Activated CD8-positive, alpha-beta memory T cell treated with anti-CD3 and anti-CD28 coated beads, Interleukin-2, amount 50 U/mL, for 1 hour (primary cell): ENCODE results near the gene NUP153.
"Not testable (repeated sequence)": the region's sequence is repeated elsewhere in the genome, so short reads cannot be mapped to it uniquely, and the experiment has no call there.

Experiments
- DNase-seq: peaks from one replicate; pipeline ENCODE4 v3.0.0-alpha.2; 2020; ENCODE audit errors: extremely low read depth

The NUP153 gene

DNA sequence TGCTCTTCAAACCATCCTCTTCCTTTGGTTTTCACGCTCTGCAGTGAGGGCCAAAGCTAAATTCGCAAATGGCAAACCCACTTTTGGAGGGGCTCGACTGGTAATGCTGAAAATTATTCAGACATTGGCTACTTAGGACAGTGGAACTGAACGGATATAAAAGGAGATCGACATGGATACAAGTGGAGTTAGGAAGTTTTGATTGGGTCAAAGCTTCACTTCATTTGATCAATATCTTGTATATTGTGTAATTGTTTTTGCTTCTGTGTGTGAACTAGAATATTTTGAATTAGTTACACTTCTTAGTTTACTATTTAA lies 105.4 kb downstream of the NUP153 start:
- no peak for DNase-seq

DNA sequence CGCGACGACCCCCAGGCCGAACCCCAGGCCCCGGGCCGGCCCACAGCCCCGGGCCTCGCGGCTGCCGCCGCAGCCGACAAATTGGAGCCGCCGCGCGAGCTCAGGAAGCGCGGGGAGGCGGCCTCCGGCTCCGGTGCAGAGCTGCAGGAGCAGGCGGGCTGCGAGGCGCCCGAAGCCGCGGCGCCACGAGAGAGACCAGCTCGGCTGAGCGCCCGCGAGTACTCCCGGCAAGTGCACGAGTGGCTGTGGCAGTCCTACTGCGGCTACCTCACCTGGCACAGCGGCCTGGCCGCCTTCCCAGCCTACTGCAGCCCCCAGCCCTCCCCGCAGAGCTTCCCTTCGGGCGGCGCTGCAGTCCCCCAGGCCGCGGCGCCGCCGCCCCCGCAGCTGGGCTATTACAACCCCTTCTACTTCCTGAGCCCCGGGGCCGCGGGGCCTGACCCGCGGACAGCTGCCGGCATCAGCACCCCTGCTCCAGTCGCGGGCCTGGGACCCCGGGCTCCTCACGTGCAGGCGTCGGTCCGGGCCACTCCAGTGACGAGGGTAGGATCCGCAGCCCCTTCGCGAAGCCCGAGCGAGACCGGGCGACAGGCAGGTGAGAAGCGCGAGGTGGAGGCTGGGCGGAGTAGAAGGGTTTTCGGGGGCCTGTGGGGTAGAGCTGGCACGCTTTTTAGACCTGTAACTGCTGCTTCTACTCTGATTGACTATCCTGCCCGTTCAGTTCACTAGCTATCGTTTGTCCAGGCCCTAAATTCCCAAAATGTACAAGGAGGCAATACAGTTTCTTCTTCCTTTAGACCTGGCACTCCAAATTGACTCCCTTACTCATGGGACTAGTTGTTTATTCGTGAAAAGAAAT lies 106.0 kb downstream of the NUP153 start:
- DNase-seq: peak; percentile 10

DNA sequence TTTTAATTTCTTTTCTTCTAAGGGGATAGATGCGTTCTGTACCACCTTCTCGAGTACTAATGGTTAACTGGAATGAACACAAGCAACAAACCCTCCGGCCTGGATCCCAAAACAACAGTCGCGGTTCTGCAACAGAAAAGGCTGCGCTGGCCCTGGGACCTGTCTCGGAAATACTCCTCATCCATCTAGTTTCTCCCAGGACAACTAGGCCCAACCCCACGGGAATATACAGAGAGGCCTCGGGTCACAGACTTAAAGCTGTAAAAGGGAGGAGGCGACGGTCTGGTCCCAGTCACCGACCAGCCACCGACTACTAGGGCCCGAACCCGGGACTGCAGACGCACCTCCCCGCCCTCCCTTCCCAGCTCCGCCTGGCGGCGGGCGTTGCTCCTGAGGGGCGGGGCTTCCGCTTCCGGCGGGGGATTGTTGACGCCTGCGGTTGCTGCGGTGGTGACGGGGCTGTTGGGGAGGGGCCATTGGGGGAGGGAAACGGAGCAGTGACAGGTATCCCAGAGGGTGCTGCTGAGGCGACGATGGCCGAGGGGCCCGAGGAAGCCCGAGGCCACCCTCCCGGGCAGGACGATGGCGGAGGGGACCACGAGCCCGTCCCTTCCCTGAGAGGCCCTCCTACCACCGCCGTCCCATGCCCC lies 106.7 kb downstream of the NUP153 start, which contains the start of gene FAM8A1:
Gene FAM8A1 (plus strand): TSS at position 426 of the 650 bp plus-strand sequence. CDS start 108 bp downstream, at position 534.
- peak; percentile 81 for DNase-seq

DNA sequence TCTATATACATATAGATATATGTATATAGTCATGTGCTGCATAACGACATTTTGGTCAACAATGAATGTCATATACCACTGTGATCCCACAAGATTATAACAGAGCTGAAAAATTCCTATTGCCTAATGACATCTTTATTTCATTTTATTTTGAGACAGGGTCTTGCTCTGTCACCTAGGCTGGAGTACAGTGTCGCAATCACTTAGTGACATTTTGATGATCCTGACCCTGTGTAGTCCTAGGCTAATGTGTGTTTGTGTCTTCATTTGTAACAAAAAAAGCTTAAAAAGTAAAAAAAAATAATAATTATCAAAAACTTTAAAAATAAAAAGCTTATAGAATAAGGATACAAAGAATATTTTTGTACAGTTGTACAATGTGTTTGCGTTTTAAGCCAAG lies 110.6 kb downstream of the NUP153 start:
- no peak for DNase-seq

DNA sequence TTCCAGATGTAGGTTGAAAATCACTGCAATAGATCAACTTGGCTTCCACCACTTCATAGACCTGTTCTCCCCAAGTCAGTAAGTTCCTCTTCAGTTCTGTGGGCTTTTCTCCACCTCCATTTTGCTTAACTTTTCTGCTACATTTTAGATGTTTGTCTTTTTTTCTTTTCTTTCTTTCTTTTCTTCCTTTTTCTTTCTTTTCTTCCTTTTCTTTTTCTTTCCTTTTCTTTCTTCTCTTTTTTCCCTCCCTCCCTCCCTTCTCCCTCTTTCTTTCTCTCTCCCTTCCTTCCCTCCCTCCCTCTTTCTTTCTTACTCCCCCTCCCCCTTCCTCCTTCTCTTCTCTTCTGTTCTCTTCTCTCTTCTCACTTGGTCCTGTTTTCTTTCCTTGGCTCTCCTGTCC lies 113.5 kb downstream of the NUP153 start:
- DNase-seq: no peak

DNA sequence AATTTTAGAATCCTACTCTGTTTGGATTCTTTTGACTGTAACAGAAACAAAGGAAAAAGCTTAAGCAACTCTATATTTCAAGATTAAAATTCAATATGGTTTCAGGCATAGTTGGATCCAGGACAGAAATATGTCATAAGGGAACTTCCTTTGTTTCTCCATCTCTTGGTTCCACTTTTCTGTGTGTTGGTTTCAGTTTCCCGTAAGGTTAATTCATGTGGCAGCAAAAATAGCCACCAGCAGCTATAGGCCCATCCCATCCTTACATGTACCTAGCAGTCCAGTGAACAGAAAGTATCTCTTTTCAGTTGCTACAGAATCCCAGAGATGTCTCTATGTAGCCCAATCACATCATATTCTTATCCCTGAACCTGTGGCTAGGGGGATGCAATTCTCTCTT lies 115.4 kb downstream of the NUP153 start:
- no peak for DNase-seq

DNA sequence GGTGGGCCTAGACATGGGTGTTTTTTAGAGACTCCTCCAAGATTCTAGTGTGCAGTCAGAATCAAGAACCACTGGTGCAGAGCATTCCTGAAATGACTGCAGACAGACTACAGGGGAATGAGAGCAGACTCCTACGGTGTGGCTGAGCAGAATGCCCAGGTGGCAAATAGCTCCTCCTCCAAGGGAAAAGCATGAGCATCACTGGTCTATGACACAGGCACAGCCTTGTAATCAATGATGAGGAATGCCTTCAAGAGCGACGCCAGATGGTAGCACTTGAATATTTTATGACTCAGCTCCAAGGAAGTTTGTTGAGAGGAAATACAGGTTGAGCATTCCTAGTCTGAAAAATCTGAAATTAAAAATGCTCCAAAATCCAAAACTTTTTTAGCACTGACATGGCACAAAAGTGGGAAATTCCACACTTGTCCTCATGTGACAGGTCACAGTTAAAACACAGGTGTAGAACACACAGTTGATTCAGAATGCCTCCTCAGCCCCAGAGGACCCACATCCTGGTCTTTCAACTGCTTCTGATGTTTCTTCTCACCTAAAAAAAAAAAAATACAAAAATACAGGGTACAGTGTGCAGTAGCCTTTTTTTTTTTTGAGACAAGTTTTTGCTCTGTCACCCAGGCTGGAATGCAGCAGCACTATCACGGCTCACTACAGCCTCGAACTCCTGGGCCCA lies 117.2 kb downstream of the NUP153 start:
- DNase-seq: no peak

DNA sequence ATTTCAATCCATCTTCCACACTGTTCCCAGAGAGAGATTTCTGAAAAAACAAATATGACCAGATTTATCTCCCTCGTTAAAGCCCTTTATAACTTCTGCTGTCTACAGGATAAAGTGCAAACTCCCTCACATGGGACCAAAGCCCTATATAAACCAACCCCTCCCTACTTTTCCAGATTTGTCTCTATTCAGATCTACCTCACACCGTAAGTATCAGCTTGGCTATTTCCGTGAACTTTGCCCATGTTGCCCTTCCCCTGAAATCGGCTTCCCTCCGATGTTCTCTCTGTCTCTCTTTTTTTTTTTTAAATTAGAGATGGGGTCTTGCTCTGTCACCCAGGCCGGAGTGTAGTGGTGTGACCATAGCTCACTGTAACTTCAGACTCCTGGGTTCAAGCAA lies 118.7 kb downstream of the NUP153 start:
- no peak for DNase-seq

DNA sequence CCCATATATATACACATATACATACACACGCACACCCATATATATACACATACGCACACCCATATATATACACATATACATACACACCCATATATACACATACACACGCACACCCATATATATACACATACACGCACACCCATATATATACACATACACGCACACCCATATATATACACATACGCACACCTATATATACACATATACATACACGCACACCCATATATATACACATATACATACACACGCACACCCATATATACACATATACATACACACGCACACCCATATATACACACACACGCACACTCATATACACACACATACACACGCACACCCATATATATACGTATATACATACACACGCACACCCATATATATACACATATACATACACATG lies 120.1 kb downstream of the NUP153 start:
- not testable (repeated sequence) for DNase-seq

DNA sequence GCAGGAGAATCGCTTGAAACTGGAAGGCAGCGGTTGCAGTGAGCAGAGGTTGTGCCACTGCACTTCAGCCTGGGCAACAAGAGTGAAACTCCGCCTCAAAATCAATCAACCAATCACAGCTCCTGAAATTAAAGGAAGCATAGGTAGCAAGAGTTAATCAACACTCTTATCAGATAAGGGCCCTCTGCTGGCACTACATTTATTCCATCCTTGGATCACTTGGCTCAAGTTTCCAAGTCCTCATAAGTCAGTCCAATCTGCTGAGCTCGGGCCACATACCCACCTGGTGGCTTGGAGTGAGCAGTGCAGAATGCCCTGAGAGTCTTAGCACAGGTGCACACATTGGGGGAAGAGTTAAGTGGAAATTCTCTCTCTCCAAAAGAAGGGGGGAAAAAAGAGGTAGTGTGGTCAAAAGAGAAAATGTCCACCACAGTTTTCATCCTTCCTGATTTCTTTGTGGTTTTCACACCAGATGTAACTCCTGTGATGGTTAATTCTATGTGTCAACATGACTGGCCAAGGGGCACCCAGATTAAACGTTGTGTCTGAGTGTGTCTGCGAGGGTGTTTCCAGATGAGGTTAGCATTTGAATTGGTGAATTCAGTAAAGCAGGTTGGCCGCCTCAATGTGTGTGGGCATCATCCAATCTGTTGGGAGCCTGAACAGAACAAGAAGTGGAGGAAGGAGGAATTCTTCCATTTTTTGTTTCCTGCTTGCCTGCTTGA lies 120.8 kb downstream of the NUP153 start:
- no peak for DNase-seq

DNA sequence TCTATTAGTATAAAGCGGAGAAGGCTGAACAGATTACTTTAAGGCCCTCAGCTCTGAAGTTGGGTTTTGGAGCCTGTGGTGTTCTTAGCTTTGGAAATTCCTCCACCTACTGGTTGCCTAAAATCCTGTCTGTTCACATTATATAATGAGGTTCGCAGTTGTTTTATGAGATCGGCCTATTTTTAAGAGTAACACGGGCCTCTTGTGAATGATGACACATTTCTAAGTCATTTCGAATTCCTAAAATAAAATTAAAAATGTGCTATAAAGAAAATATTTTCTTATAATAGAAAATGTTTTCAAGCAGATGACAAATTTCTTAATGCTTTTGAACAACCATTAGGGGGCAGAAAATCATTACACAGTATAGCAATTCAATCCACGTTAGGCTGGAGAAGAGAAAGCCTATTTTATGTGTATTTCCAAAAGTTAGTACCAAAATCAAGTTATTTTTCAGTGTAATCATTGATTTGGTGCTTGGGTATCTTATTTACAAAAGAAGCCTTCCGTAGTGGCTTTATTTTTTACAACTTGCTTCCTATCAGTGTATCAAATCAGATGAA lies 122.4 kb downstream of the NUP153 start:
- no peak for DNase-seq

DNA sequence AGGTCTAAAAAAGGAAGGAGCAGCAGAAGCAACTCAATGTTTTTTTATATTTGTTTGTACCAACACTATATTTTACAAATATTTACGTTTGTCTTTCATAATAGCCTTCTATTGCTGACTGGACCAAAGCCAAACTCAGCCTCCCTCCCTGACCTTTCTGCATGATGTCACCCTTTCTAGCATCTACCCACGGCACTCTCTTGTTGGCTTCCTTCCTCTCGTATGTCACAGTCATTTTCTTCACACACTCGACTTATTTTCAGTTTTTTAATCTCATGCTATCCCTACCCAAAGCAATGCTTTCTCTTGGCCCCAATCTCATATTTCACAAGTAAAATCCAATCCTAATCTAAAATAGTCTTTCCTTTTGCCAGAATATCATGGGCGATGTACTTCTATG lies 122.9 kb downstream of the NUP153 start:
- DNase-seq: no peak

DNA sequence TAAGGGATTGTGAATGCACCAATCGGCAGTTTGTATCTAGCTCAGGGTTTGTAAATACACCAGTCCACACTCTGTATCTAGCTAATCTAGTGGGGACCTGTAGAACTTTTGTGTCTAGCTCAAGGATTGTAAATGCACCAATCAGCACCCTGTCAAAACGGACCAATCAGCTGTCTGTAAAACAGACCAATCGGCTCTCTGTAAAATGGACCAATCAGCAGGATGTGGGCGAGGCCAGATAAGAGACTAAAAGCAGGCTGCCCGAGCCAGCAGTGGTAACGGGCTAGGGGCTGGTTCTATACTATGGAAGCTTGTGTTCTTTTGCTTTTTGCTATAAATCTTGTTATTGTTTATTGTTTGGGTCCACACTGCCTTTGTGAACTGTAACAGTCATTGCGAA lies 125.4 kb downstream of the NUP153 start:
- not testable (repeated sequence) for DNase-seq

DNA sequence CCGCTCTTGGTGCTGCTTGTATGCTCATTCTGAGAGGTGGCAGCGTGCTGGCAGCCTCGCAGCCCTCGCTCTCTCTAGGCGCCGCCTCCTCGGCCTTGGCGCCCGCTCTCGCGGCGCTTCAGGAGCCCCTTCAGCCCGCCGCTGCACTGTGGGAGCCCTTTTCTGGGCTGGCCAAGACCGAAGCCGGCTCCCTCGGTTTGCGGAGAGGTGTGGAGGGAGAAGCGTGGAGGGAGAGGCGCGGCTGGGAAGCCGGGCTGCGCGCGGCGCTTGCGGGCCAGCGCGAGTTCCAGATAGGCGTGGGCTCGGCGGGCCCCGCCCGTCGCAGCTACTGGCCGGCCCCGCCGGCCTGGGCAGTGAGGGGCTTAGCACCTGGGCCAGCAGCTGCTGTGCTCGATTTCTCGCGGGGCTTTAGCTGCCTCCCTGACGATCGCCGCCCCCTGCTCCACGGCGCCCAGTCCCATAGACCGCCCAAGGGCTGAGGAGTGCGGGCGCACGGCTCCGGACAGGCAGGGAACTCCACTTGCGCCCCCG lies 126.1 kb downstream of the NUP153 start:
- no peak for DNase-seq

DNA sequence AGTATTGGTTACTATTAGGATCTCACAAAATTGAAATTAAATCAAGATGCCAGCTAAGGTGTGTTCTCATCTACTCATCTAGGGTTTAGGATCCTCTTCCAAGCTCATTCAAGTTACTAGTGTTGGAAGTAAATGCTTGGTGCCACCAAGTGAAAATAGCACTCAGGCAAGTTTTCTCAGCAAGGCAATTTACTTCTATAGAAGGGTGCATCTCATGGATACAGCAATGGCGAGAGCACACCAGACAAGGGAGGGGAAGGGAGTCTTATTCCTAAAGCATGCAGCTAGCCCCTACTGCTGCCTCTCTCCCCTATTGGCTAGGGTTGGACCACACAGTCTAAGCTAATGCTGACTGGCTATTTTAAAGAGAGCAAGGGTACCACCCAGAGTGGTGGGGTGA lies 129.7 kb downstream of the NUP153 start:
- DNase-seq: no peak

DNA sequence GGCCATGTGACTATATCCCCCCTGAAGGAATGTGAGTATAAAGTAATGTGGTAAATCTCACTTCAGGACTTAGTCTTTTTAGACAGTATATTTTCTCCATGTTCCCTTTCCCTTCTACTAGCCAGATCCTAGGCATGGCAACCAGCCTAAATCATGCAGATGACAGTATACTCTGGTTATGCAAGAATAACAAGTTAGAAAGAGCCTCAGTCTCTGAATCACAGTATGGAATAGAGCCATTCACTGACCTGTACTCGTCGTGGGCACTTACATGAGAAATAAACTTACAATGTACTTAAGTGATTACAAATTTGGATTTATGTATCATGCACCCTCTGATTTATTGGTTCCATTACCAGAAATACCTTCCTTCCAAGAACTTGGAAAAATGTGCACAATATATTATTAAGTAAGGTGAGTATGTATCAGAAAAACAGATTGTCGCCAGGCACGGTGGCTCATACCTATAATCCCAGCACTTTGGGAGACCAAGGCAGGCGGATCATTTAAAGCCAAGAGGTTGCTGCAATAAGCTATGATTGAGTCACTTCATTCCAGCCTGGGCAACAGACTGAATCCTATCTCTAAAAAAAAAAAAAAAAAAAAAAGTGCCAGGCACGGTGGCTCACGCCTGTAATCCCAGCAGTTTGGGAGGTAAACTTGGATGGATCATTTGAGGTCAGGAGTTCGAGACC lies 131.7 kb downstream of the NUP153 start:
- DNase-seq: no peak

DNA sequence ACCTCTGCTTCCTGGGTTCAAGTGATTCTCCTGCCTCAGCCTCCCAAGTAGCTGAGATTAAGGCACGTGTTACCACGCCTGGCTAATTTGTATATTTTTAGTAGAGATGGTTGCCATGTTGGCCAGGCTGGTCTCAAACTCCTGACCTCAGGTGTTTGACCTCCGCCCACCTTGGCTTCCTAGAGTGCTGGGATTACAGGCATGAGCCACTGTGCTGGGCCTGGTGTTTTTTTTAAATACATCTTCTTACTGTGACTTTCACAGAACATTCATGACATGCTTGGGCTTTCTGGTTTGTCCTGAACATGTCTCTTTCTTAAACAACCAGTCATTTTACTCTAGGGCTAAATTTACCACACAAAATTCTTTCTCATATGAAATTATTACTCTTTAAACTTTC lies 141.3 kb downstream of the NUP153 start:
- no peak for DNase-seq
